ENCODE results near the gene GULP1.

- TF ChIP-seq CTCF (IDR thresholded peaks at IDR 0.05; ENCODE audit: low read depth, low read length, poor library complexity, severe bottlenecking) = no peak
- no peak for TF ChIP-seq EZH2phosphoT487 (IDR thresholded peaks at IDR 0.05; ENCODE audit: borderline replicate concordance, low read length)
These were observed 103.3 kb downstream of the GULP1 start for GRCh38 chr2:188394931-188395472.
